ENCODE data around the gene FBXO46. TPM values are rescaled to one million over a fixed set of nuclear protein-coding genes. Genes with fewer than 3 reads are reported as not detected.

The FBXO46 gene
- total and polyA plus RNA-seq, 10 of the 15 experiments (the other 5 are each of a cell fraction or from before 2014, with no cell fraction given): 2.5 to 61.5 (median 13.7) TPM

DNA sequence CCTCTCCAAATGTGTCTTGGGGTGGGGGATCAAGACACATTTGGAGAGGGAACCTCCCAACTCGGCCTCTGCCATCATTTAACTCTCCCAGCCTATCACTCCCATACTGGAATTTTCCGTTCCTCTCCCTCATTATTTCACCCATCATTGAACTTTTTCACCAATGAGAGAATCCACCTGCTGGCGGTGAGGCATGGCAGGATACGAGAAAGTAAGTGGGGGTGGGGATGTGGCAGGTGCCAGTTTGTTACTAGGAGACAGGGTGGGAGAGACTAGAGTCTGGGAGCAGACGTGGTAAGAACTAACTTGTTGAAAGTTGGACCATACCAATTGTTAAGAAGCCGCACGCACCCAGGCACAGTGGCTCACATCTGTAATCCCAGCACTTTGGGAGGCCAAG is 55.8 kb downstream of the FBXO46 start:
- POLR2A ChIA-PET: interaction anchor here (0.6 to 0.7 kb wide), 4 partner anchors 40 to 119 kb away, joined by 3 to 7 read pairs (median 3); no protein-coding TSS in a partner anchor
- no peak for ATAC-seq
- in situ Hi-C loops (cut with MboI) (no loop called here), intact Hi-C loops (cut with micrococcal nuclease; ENCODE audit: unreplicated experiment) (no loop called here)
- TF ChIP-seq BMI1 (IDR thresholded peaks at IDR 0.05; ENCODE audit: borderline replicate concordance): no peak
- TF ChIP-seq EED (IDR thresholded peaks at IDR 0.05; ENCODE audit: low read depth): no peak
- TF ChIP-seq CHD1 (IDR thresholded peaks at IDR 0.05; ENCODE audit: low read depth, low read length): no peak
- TF ChIP-seq KAT2A (conservative IDR thresholded peaks at IDR 0.05; ENCODE audit: control insufficient read depth, low read depth, low read length): no peak
- no peak for TF ChIP-seq NFYB (IDR thresholded peaks at IDR 0.05; ENCODE audit: insufficient read depth, low read depth, low read length)
- TF ChIP-seq RB1 (IDR thresholded peaks at IDR 0.05; ENCODE audit: borderline replicate concordance): no peak
- TF ChIP-seq SPI1 (IDR thresholded peaks at IDR 0.05; ENCODE audit: borderline replicate concordance, insufficient read depth, low read depth, low read length): no peak
- no peak for TF ChIP-seq ZNF622 (IDR thresholded peaks at IDR 0.05)
- TF ChIP-seq, protein P1, sequence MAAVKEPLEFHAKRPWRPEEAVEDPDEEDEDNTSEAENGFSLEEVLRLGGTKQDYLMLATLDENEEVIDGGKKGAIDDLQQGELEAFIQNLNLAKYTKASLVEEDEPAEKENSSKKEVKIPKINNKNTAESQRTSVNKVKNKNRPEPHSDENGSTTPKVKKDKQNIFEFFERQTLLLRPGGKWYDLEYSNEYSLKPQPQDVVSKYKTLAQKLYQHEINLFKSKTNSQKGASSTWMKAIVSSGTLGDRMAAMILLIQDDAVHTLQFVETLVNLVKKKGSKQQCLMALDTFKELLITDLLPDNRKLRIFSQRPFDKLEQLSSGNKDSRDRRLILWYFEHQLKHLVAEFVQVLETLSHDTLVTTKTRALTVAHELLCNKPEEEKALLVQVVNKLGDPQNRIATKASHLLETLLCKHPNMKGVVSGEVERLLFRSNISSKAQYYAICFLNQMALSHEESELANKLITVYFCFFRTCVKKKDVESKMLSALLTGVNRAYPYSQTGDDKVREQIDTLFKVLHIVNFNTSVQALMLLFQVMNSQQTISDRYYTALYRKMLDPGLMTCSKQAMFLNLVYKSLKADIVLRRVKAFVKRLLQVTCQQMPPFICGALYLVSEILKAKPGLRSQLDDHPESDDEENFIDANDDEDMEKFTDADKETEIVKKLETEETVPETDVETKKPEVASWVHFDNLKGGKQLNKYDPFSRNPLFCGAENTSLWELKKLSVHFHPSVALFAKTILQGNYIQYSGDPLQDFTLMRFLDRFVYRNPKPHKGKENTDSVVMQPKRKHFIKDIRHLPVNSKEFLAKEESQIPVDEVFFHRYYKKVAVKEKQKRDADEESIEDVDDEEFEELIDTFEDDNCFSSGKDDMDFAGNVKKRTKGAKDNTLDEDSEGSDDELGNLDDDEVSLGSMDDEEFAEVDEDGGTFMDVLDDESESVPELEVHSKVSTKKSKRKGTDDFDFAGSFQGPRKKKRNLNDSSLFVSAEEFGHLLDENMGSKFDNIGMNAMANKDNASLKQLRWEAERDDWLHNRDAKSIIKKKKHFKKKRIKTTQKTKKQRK (IDR thresholded peaks at IDR 0.05; ENCODE audit: low read depth, low read length): no peak
- no peak for TF ChIP-seq ZNF24 (IDR thresholded peaks at IDR 0.05)
- no peak for TF ChIP-seq NFXL1 (IDR thresholded peaks at IDR 0.05; ENCODE audit: borderline replicate concordance)
- no peak for TF ChIP-seq MTA3 (IDR thresholded peaks at IDR 0.05; ENCODE audit: borderline replicate concordance, low read length)
- no peak for TF ChIP-seq IKZF1 (conservative IDR thresholded peaks at IDR 0.05)
- TF ChIP-seq POLR2A (IDR thresholded peaks at IDR 0.05; ENCODE audit: low read depth, low read length): no peak
- no peak for TF ChIP-seq IRF4 (IDR thresholded peaks at IDR 0.05; ENCODE audit: low read depth, low read length)
- no peak for TF ChIP-seq CBFB (IDR thresholded peaks at IDR 0.05; ENCODE audit: low read depth)
- TF ChIP-seq EGR1 (IDR thresholded peaks at IDR 0.05; ENCODE audit: borderline replicate concordance in 1 of 2, low read depth in 2 of 2, low read length in 2 of 2): no peak
- TF ChIP-seq WRNIP1 (IDR thresholded peaks at IDR 0.05; ENCODE audit: borderline replicate concordance, low read depth, low read length): no peak
- RAD21 ChIA-PET (ENCODE audit: unreplicated experiment): interaction anchor here (0.7 kb wide), 1 partner anchor 94 kb away, joined by 4 read pairs; the partner anchor contains the start of gene SIX5
- Histone ChIP-seq H3K4me1 (ENCODE audit: control insufficient read depth, insufficient read depth, low read length) (peaks cover 12% of the 10 kb centered on the region), H3K9me3 (replicated peaks; ENCODE audit: control insufficient read depth, insufficient read depth, low read length) (no peaks in the 10 kb centered on the region), H3K9ac (ENCODE audit: control insufficient read depth, insufficient read depth, low read length) (no peak overlapping the region), H3K79me2 (ENCODE audit: control insufficient read depth, insufficient read depth, low read length) (peaks cover 9% of the 10 kb centered on the region), H4K20me1 (ENCODE audit: control insufficient read depth, insufficient read depth) (no peaks in the 10 kb centered on the region; the same call in 1 of the 2 replicates), H3K36me3 (ENCODE audit: control insufficient read depth in 2 of 2, insufficient read depth in 2 of 2, low read length in 1 of 2) (peaks cover 3 to 6% of the 10 kb centered on the region in 2 experiments; a peak in 3 of 4 replicates), H3K27me3 (replicated peaks in 1 of 2; ENCODE audit: control insufficient read depth in 2 of 2, insufficient read depth in 2 of 2, low read length in 1 of 2) (no peaks in the 10 kb centered on the region), H3K4me2 (ENCODE audit: control insufficient read depth, insufficient read depth) (no peak overlapping the region), H2AFZ (ENCODE audit: control insufficient read depth, low read depth, low read length) (no peak overlapping the region), H3K4me3 (no peak overlapping the region), H3K27ac (ENCODE audit: control insufficient read depth, insufficient read depth) (no peak overlapping the region)
- SMC1A ChIA-PET (ENCODE audit: uncharacterized antibody, unreplicated experiment): interaction anchor here (1.8 kb wide), 1 partner anchor 18 kb away, joined by 5 read pairs; the partner anchor contains the start of gene QPCTL
- WGBS (ENCODE audit: insufficient coverage, insufficient replicate concordance, low lambda C conversion rate, missing lambda C conversion rate): 43% methylated on average over 7 of the region's 7 CpGs
- no TSS peak for BruUV-seq (replicated peaks)
- FAIRE-seq: no peak
- CTCF ChIA-PET: interaction anchor here (1.3 kb wide), 1 partner anchor 13 kb away, joined by 3 read pairs; no protein-coding TSS in a partner anchor
- DNase-seq (ENCODE audit: low read depth, low spot score): no peak
